ENCODE data around the gene SORL1.

- TF ChIP-seq CTCF (conservative IDR thresholded peaks at IDR 0.05; ENCODE audit: low read length) (no peak), EZH2phosphoT487 (IDR thresholded peaks at IDR 0.05; ENCODE audit: borderline replicate concordance) (no peak)
These were observed 131.7 kb downstream of the SORL1 start for GRCh38 chr11:121583825-121584224.

Measured in Loucy (cell line).